Fibroblast of lung (primary cell): ENCODE measurements around the gene IL36B.

Experiments used
- EZH2 ChIP-seq: IDR thresholded peaks from 2 replicates; pipeline ENCODE4 v1.5.1; 2012; ENCODE audit warnings: low read length, control low read depth, mild to moderate bottlenecking; ENCODE audit errors: missing control alignments
- TF ChIP-seq, protein P1 (sequence below), 2 donors: IDR thresholded peaks in 1 of 2; conservative IDR thresholded peaks in 1 of 2; 1 replicate in 1 of 2; 2 replicates in 1 of 2; pipeline ENCODE4 v1.5.1; 2011 to 2012; ENCODE audit warnings: low read length in 2 of 2, control low read depth in 1 of 2, inconsistent platforms in 1 of 2, low read depth in 1 of 2, mild to moderate bottlenecking in 1 of 2

- TF ChIP-seq, protein P1, sequence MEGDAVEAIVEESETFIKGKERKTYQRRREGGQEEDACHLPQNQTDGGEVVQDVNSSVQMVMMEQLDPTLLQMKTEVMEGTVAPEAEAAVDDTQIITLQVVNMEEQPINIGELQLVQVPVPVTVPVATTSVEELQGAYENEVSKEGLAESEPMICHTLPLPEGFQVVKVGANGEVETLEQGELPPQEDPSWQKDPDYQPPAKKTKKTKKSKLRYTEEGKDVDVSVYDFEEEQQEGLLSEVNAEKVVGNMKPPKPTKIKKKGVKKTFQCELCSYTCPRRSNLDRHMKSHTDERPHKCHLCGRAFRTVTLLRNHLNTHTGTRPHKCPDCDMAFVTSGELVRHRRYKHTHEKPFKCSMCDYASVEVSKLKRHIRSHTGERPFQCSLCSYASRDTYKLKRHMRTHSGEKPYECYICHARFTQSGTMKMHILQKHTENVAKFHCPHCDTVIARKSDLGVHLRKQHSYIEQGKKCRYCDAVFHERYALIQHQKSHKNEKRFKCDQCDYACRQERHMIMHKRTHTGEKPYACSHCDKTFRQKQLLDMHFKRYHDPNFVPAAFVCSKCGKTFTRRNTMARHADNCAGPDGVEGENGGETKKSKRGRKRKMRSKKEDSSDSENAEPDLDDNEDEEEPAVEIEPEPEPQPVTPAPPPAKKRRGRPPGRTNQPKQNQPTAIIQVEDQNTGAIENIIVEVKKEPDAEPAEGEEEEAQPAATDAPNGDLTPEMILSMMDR (conservative IDR thresholded peaks at IDR 0.05 in 1 of 2, IDR thresholded peaks at IDR 0.05 in 1 of 2; ENCODE audit: low read depth in 1 of 2, low read length in 2 of 2), result no peak
- no peak for TF ChIP-seq EZH2
These were observed 32.9 kb upstream of the IL36B start for GRCh38 chr2:113085542-113085941.
